IMR-90 (cell line): ENCODE measurements around the gene FNDC10. TPM values are rescaled to one million over a fixed set of nuclear protein-coding genes. Genes with fewer than 3 reads are reported as not detected.

Experiments used
- ATAC-seq: fragments of 200-7000 bp; cut with Tn5 transposase; 2 replicates; pipeline ENCODE4 v1.9.1; 2020; ENCODE audit warnings: low read depth, mild to moderate bottlenecking, moderate library complexity
- BruUV-seq: library from RNA; stranded (reverse); fragments of 400-500 nt; replicated peaks from 2 replicates; lab custom pipeline; 2021; lab: Mats Ljungman, UMichigan
- CTCF ChIA-PET: fragments of 300-600 bp; formaldehyde crosslinking; extraction: SDS; loops from one replicate; lab custom pipeline; 2021; ENCODE audit warnings: antibody characterized with exemption; lab: Yijun Ruan, JAX
- POLR2A ChIA-PET: fragments of 300-600 bp; sonication (Branson Sonifier 250); formaldehyde crosslinking; loops from one replicate; lab custom pipeline; 2022; ENCODE audit warnings: antibody characterized with exemption; ENCODE audit not compliant: unreplicated experiment; lab: Charles Lee
- DNase-seq: peaks from one replicate; pipeline ENCODE4 v3.0.0; 2013
- H2AFZ ChIP-seq: replicated peaks from 2 replicates; pipeline ENCODE3; 2013; ENCODE audit warnings: low read length, mild to moderate bottlenecking; ENCODE audit not compliant: poor library complexity
- H2AK5ac ChIP-seq: 2 replicates; pipeline ENCODE4 v1.6.1; 2013; ENCODE audit warnings: low read depth, low read length, inconsistent platforms
- H2AK9ac ChIP-seq: replicated peaks from 2 replicates; pipeline ENCODE3; 2013; ENCODE audit warnings: mild to moderate bottlenecking, low read depth, low read length, moderate library complexity; ENCODE audit not compliant: poor library complexity
- H2BK120ac ChIP-seq: 2 replicates; pipeline ENCODE4 v1.6.1; 2013; ENCODE audit warnings: low read depth, low read length, inconsistent platforms
- H2BK15ac ChIP-seq: 3 replicates; pipeline ENCODE4 v1.6.1; 2013; ENCODE audit warnings: low read depth, low read length, inconsistent platforms
- H2BK20ac ChIP-seq: 2 replicates; pipeline ENCODE4 v1.6.1; 2013; ENCODE audit warnings: low read depth, mild to moderate bottlenecking, inconsistent platforms, low read length, moderate library complexity
- H2BK5ac ChIP-seq: 2 replicates; pipeline ENCODE4 v1.6.1; 2013; ENCODE audit warnings: mild to moderate bottlenecking, low read depth, low read length, inconsistent platforms; ENCODE audit not compliant: poor library complexity, severe bottlenecking
- H3K14ac ChIP-seq: replicated peaks from 2 replicates; pipeline ENCODE4 v1.6.1; 2013; ENCODE audit warnings: low read depth, low read length, inconsistent platforms
- H3K18ac ChIP-seq: 2 replicates; pipeline ENCODE4 v1.6.1; 2013; ENCODE audit warnings: low read depth, low read length, control low read depth
- H3K23ac ChIP-seq: 2 replicates; pipeline ENCODE4 v1.6.1; 2013; ENCODE audit warnings: low read depth, low read length, inconsistent platforms
- H3K27ac ChIP-seq: 2 replicates; pipeline ENCODE4 v1.5.1; 2013; ENCODE audit warnings: mild to moderate bottlenecking, control low read depth, low read length; ENCODE audit not compliant: insufficient read depth
- H3K27me3 ChIP-seq: 2 replicates; pipeline ENCODE4 v1.6.1; 2013; ENCODE audit warnings: low read length; ENCODE audit not compliant: control insufficient read depth, insufficient read depth
- H3K36me3 ChIP-seq: 2 replicates; pipeline ENCODE4 v1.6.1; 2013; ENCODE audit warnings: low read length, mixed read lengths; ENCODE audit not compliant: control insufficient read depth, insufficient read depth
- H3K4ac ChIP-seq: 2 replicates; pipeline ENCODE4 v1.6.1; 2013; ENCODE audit warnings: low read depth, low read length, inconsistent platforms
- H3K4me1 ChIP-seq: 2 replicates; pipeline ENCODE4 v1.6.1; 2013; ENCODE audit warnings: low read length, mixed read lengths; ENCODE audit not compliant: control insufficient read depth, insufficient read depth
- H3K4me2 ChIP-seq: 2 replicates; pipeline ENCODE4 v1.6.1; 2013; ENCODE audit warnings: low read depth, mild to moderate bottlenecking, control low read depth, low read length, moderate library complexity
- H3K4me3 ChIP-seq: 2 replicates; pipeline ENCODE4 v1.5.1; 2013; ENCODE audit warnings: low read depth, mild to moderate bottlenecking, control low read depth, low read length, moderate library complexity; ENCODE audit not compliant: insufficient read depth
- H3K56ac ChIP-seq: 2 replicates; pipeline ENCODE4 v1.6.1; 2013; ENCODE audit warnings: low read length, inconsistent platforms; ENCODE audit not compliant: insufficient read depth; ENCODE audit errors: extremely low read depth
- H3K79me1 ChIP-seq, 2 experiments: 2 replicates each; pipeline ENCODE4 v1.6.1; 2013; ENCODE audit warnings: low read length in 2 of 2, inconsistent platforms in 1 of 2, low read depth in 1 of 2
- H3K9ac ChIP-seq: 2 replicates; pipeline ENCODE4 v1.6.1; 2013; ENCODE audit warnings: low read depth, low read length, control low read depth
- H3K9me1 ChIP-seq: 2 replicates; pipeline ENCODE4 v1.6.1; 2013; ENCODE audit warnings: low read length, inconsistent platforms; ENCODE audit not compliant: insufficient read depth
- H3K9me3 ChIP-seq: 2 replicates; pipeline ENCODE4 v1.6.1; 2013; ENCODE audit warnings: low read length; ENCODE audit not compliant: control insufficient read depth, insufficient read depth
- H4K20me1 ChIP-seq: 2 replicates; pipeline ENCODE4 v1.6.1; 2013; ENCODE audit warnings: low read length, inconsistent platforms; ENCODE audit not compliant: insufficient read depth
- H4K5ac ChIP-seq: 2 replicates; pipeline ENCODE4 v1.6.1; 2013; ENCODE audit warnings: mild to moderate bottlenecking, low read depth, low read length, control low read depth
- H4K8ac ChIP-seq, 2 experiments: 2 replicates each; pipeline ENCODE4 v1.6.1; 2013; ENCODE audit warnings: low read depth in 2 of 2, low read length in 2 of 2, control low read depth in 1 of 2, inconsistent platforms in 1 of 2
- H4K91ac ChIP-seq: 2 replicates; pipeline ENCODE4 v1.6.1; 2013; ENCODE audit warnings: low read depth, low read length, inconsistent platforms; ENCODE audit not compliant: insufficient read depth
- BHLHE40 ChIP-seq: fragments of 150-350 bp; IDR thresholded peaks from 2 replicates; pipeline ENCODE4 v1.6.1; 2016; ENCODE audit warnings: mild to moderate bottlenecking, low read depth, low read length
- CHD1 ChIP-seq: IDR thresholded peaks from 2 replicates; pipeline ENCODE4 v1.6.1; 2012; ENCODE audit warnings: low read depth, low read length, improper control_type of control experiment
- FOS ChIP-seq: fragments of 150-350 bp; IDR thresholded peaks from 2 replicates; pipeline ENCODE4 v1.6.1; 2016; ENCODE audit warnings: low read depth, low read length
- MXI1 ChIP-seq: IDR thresholded peaks from 2 replicates; pipeline ENCODE4 v1.6.1; 2012; ENCODE audit warnings: low read depth, mild to moderate bottlenecking, low read length, moderate library complexity, borderline replicate concordance
- RAD21 ChIP-seq: IDR thresholded peaks from 2 replicates; pipeline ENCODE4 v1.6.1; 2012; ENCODE audit warnings: low read length, improper control_type of control experiment
- RFX5 ChIP-seq: IDR thresholded peaks from 2 replicates; pipeline ENCODE4 v1.8.0; 2012; ENCODE audit warnings: low read depth, mild to moderate bottlenecking, low read length, moderate library complexity
- SMC3 ChIP-seq: fragments of 150-350 bp; IDR thresholded peaks from 2 replicates; pipeline ENCODE4 v1.6.1; 2016; ENCODE audit warnings: low read depth, mild to moderate bottlenecking, antibody characterized with exemption, low read length, moderate library complexity
- WGBS, 2 experiments: methylation state at CpG; one replicate each; pipeline versions ENCODE4 v1.1.5 to v1.1.7; 2013; ENCODE audit warnings: missing lambda C conversion rate in 2 of 2; ENCODE audit not compliant: insufficient read length in 1 of 2; ENCODE audit errors: extremely low coverage in 2 of 2; 5-methylcytosine and 5-hydroxymethylcytosine counted together
- dilution Hi-C: fragments of 300-500 bp; cut with HindIII; formaldehyde crosslinking; loops from one replicate; pipeline ENCODE4 v1.14.3; 2018; ENCODE audit warnings: low sequenced_read_pairs; ENCODE audit not compliant: unreplicated experiment
- in situ Hi-C: fragments of 300-500 bp; cut with MboI; formaldehyde crosslinking; loops from 3 replicates; pipeline ENCODE4 v1.14.3; 2019; ENCODE audit warnings: low sequenced_read_pairs, inconsistent platforms, mixed read lengths
- intact Hi-C: fragments of 100-400 bp; cut with micrococcal nuclease; formaldehyde crosslinking; loops from 2 replicates; pipeline ENCODE4 v1.10.0; 2022
- polyA plus RNA-seq, 3 experiments: library from polyadenylated mRNA; depleted of rRNA; stranded (reverse); fragments of >200 nt; gene quantifications; 2 replicates each; pipeline ENCODE4 v1.2.3, GENCODE V29; 2012; ENCODE audit warnings: low replicate concordance in 1 of 3
- total RNA-seq: library from RNA; depleted of rRNA; stranded (reverse); fragments of >200 nt; gene quantifications from 2 replicates; pipeline ENCODE4 v1.2.3, GENCODE V29; 2012
- TF ChIP-seq, protein P1 (sequence below): conservative IDR thresholded peaks from 2 replicates; pipeline ENCODE4 v1.5.1; 2012; ENCODE audit warnings: mild to moderate bottlenecking, low read depth, low read length, improper control_type of control experiment

FNDC10 gene
- total and polyA plus RNA-seq, 2 of the 4 experiments (the other 2 are of a cell fraction) = 0.36 to 5.8 TPM

DNA sequence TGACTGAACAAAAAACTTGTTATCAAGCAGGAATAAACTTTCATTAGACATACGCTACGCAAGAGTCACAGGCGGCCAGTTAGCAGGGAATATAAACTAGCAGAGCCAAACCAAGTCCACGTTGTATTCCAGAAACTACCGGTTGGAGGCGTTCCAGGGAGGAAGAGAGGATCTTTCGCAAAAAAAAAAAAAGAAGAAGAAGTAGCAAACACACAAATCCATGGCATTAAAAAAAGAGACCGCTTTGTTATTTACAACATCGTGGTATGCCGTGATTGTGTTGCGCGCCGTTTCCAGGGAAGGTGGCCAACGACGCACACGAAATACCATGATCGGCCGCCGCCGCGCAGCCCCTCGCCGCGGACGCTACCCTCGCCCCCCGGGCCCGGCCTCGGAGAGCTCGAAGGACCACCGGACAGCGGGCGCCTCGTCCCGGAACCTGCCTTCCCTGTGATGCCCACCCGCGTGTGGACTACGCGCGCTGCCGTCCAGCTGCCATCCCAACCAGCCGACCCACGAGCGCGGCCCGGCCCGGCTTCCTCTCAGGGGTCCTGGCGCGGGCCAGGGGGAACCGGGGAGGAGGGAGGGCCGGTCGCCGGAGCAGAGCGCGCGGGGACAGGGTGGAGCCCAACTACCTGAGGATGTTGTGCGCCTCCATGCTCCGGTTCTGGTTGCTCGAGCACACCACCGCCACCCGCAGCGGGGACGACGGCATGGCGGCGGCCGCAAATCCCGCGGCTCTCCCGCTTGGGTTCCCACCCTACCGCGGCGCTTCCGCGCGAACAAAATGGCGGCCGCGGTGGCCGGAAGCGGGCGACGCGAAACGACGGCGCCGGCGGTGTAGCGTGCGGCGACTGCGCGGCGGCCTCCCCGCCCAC is 25.9 kb downstream of the FNDC10 start:
- Histone ChIP-seq H3K27me3 (peaks cover 10% of the 10 kb centered on the region; the same call in 1 of the 2 replicates), H3K79me1 (peaks cover 5 to 24% of the 10 kb centered on the region in 2 experiments; a peak in 2 of 4 replicates), H2AK9ac (peak overlapping the region; percentile 99), H2BK20ac (no peak overlapping the region), H2AK5ac (peak overlapping the region; percentile 86), H3K4me2 (peak overlapping the region; percentile 91), H3K14ac (peak overlapping the region; percentile 94), H3K56ac (peak overlapping the region; percentile 55), H4K20me1 (peaks cover 40% of the 10 kb centered on the region), H2BK5ac (peak overlapping the region; percentile 87), H3K27ac (peak overlapping the region; percentile 92), H2AFZ (peak overlapping the region; percentile 96), H3K36me3 (peaks cover 14% of the 10 kb centered on the region), H4K8ac (peak overlapping the region; percentile 97 to 99), H2BK15ac (no peak overlapping the region), H2BK120ac (no peak overlapping the region), H3K23ac (peak overlapping the region; percentile 97), H4K5ac (peak overlapping the region; percentile 87), H3K9ac (peak overlapping the region; percentile 92), H3K9me3 (no peaks in the 10 kb centered on the region), H3K18ac (no peak overlapping the region), H3K9me1 (peaks cover 3% of the 10 kb centered on the region), H3K4me3 (peak overlapping the region; percentile 71), H3K4me1 (no peaks in the 10 kb centered on the region), H3K4ac (peak overlapping the region; percentile 93), H4K91ac (peak overlapping the region; percentile 79; the same call in 1 of the 2 replicates)
- 0% methylated on average over 49 of the region's 96 CpGs; no CpG with 5 or more reads in 1 of the 2 experiments for WGBS, 2 experiments
- CTCF ChIA-PET = no interaction called here
- in situ Hi-C loops (no loop called here), intact Hi-C loops (loop anchor here (10.0 kb wide), 1 partner anchor 331 kb away; no protein-coding TSS in a partner anchor), dilution Hi-C loops (no loop called here)
- DNase-seq (peak; percentile 56), ATAC-seq (peak; percentile 86)
- POLR2A ChIA-PET = no interaction called here
- TF ChIP-seq FOS (no peak), CHD1 (no peak), SMC3 (no peak), RAD21 (peak; percentile 7; the same call in 1 of the 2 replicates), RFX5 (no peak), BHLHE40 (no peak), MXI1 (peak; percentile 54)
- TF ChIP-seq, protein P1, sequence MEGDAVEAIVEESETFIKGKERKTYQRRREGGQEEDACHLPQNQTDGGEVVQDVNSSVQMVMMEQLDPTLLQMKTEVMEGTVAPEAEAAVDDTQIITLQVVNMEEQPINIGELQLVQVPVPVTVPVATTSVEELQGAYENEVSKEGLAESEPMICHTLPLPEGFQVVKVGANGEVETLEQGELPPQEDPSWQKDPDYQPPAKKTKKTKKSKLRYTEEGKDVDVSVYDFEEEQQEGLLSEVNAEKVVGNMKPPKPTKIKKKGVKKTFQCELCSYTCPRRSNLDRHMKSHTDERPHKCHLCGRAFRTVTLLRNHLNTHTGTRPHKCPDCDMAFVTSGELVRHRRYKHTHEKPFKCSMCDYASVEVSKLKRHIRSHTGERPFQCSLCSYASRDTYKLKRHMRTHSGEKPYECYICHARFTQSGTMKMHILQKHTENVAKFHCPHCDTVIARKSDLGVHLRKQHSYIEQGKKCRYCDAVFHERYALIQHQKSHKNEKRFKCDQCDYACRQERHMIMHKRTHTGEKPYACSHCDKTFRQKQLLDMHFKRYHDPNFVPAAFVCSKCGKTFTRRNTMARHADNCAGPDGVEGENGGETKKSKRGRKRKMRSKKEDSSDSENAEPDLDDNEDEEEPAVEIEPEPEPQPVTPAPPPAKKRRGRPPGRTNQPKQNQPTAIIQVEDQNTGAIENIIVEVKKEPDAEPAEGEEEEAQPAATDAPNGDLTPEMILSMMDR = 0 out of 2 replicates have a peak, but pooled peaks have one; percentile 20
- no TSS peak for BruUV-seq
